ENCODE data around the gene MAP1LC3C.

MAP1LC3C gene

GRCh38 chr1:241968611-241969010 is 30.3 kb downstream of the MAP1LC3C start:
- Mint-ChIP-seq H3K9me3 (no peaks in the 10 kb centered on the region), H3K27ac (no peak overlapping the region), H3K36me3 (no peaks in the 10 kb centered on the region), H3K4me3 (no peak overlapping the region), H3K4me1 (no peaks in the 10 kb centered on the region)
- DNase-seq (ENCODE audit: low spot score in 2 of 2) (no peak), ATAC-seq (no peak)

GRCh38 chr1:241964550-241965282 is 34.2 kb downstream of the MAP1LC3C start:
- DNase-seq (ENCODE audit: low spot score in 2 of 2) (no peak), ATAC-seq (no peak)
- Mint-ChIP-seq H3K4me3 (no peak overlapping the region), H3K9me3 (no peaks in the 10 kb centered on the region), H3K27ac (no peak overlapping the region), H3K4me1 (no peaks in the 10 kb centered on the region), H3K36me3 (no peaks in the 10 kb centered on the region)

GRCh38 chr1:241963722-241964121 is 35.2 kb downstream of the MAP1LC3C start:
- DNase-seq (ENCODE audit: low spot score in 2 of 2) = no peak
- Mint-ChIP-seq H3K4me1 (no peaks in the 10 kb centered on the region), H3K4me3 (no peak overlapping the region), H3K27ac (no peak overlapping the region), H3K9me3 (no peaks in the 10 kb centered on the region), H3K36me3 (no peaks in the 10 kb centered on the region)
- ATAC-seq = no peak

DNA sequence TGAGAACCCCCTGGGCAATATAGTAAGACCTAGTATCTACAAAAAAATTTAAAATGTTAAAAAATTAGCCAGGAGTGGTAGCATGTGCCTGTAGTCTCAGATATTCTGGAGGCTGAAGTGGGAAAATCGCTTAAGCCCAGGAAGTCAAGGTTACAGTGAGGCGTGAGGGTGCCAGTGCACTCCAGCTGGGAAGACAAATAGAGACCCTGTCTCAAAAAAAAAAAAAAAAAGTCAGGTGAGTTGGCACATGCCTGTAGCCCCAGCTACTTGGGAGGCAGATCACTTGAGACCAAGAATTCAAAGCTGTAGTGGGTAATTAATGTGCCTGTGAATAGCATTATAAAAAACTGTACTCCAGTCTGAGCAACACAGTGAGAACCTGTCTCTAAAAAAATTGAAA is 36.7 kb downstream of the MAP1LC3C start:
- Mint-ChIP-seq H3K4me1 (no peaks in the 10 kb centered on the region), H3K27ac (no peak overlapping the region), H3K36me3 (no peaks in the 10 kb centered on the region), H3K9me3 (no peaks in the 10 kb centered on the region), H3K4me3 (no peak overlapping the region)
- DNase-seq (ENCODE audit: low spot score in 2 of 2) = no peak
- ATAC-seq = no peak

- H3K4me1 Mint-ChIP-seq = no peaks in the 10 kb centered on the region
These were observed 41.0 kb downstream of the MAP1LC3C start, which contains the start of gene BECN2 for GRCh38 chr1:241957692-241958494. BECN2 (plus strand) TSS chr1:241957767; CDS start chr1:241957767, 0 bp downstream.

GRCh38 chr1:241950390-241950789 is 48.5 kb downstream of the MAP1LC3C start:
- no peaks in the 10 kb centered on the region for H3K9me3 Mint-ChIP-seq
- DNase-seq (ENCODE audit: low spot score in 2 of 2) = no peak
- no peaks in the 10 kb centered on the region for H3K36me3 Mint-ChIP-seq
- H3K27ac Mint-ChIP-seq = no peak overlapping the region
- H3K4me3 Mint-ChIP-seq = no peak overlapping the region
- H3K4me1 Mint-ChIP-seq = no peaks in the 10 kb centered on the region
- no peak for ATAC-seq

More at GRCh38 chr1:241957692-241958494, 41.0 kb downstream of the MAP1LC3C start, which contains the start of gene BECN2:
- H3K9me3 Mint-ChIP-seq = no peaks in the 10 kb centered on the region
- DNase-seq (ENCODE audit: low spot score in 2 of 2) (no peak), ATAC-seq (peak; percentile 41)
- no peak within 1 kb of the TSS for H3K27ac Mint-ChIP-seq
- H3K36me3 Mint-ChIP-seq = no peaks in the 10 kb centered on the region
- H3K4me3 Mint-ChIP-seq = no peak within 1 kb of the TSS

GRCh38 chr1:241947354-241947753 is 51.5 kb downstream of the MAP1LC3C start:
- H3K36me3 Mint-ChIP-seq = no peaks in the 10 kb centered on the region
- no peak overlapping the region for H3K27ac Mint-ChIP-seq
- H3K9me3 Mint-ChIP-seq = no peaks in the 10 kb centered on the region
- no peaks in the 10 kb centered on the region for H3K4me1 Mint-ChIP-seq
- H3K4me3 Mint-ChIP-seq = no peak overlapping the region
- DNase-seq (ENCODE audit: low spot score in 2 of 2) (no peak), ATAC-seq (no peak)
